ENCODE measurements around the gene PLD4.
A peak's percentile ranks its signal among the peaks of the same experiment; 100 is the strongest.

PLD4 gene

GRCh38 chr14:104927432-104927816 lies 2.7 kb downstream of the PLD4 start:
- no peak for DNase-seq (ENCODE audit: low read depth in 4 of 4, low spot score in 1 of 4)

DNA sequence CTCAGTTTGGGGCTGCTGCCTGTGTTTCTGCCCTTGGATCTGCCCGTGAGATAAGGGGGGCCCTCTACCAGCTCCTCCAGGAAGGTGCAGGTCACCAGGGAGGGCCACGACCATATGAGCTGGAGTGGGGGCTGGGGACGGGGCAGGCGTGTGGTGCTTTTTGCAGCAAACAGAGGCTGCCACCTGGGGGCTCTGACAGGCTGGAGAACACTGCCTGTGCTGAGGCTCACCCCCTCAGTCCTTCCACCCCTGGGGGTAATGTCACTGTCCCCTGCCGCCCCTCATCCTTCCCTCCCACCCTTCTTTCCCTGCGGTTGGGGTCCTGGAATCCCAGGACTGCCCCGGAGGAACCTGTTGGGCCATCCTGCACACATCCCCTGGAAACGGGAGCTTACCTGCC lies 3.2 kb downstream of the PLD4 start:
- no peak for DNase-seq (ENCODE audit: low read depth in 4 of 4, low spot score in 1 of 4)

DNA sequence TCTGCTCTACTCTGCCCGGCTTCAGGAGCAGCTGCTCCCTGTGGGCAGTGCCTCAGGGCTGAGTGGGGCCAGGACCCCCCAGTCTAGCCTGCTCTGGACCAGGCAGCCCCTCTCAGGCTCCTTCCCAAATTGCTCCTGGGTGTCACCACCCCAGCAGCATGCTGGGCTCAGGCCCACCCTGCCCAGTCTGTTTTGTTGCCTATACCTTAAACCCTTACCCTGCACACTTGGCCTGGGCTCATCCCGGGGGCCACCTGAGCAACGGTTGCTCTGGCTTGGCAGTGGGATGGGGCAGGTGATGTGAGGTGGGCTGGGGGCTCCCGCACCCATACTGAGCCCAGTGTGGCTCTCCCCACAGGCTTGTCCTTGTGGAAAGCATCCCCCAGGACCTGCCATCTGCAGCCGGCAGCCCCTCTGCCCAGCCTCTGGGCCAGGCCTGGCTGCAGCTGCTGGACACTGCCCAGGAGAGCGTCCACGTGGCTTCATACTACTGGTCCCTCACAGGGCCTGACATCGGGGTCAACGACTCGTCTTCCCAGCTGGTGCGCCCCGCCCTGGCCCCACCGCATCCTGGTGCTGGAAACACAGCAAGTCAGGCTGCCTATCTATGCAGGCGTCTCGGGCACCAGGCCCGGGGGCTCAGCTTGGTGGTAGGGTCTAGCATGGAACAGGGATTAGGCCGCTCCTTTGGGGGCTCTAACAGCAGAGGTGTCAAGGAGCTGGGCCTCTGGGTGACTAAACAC lies 3.9 kb downstream of the PLD4 start:
- DNase-seq (ENCODE audit: low read depth in 4 of 4, low spot score in 1 of 4), result no peak

- no peak for DNase-seq (ENCODE audit: low read depth in 4 of 4, low spot score in 1 of 4)
Measured at GRCh38 chr14:104929268-104930230, 4.9 kb downstream of the PLD4 start.

DNA sequence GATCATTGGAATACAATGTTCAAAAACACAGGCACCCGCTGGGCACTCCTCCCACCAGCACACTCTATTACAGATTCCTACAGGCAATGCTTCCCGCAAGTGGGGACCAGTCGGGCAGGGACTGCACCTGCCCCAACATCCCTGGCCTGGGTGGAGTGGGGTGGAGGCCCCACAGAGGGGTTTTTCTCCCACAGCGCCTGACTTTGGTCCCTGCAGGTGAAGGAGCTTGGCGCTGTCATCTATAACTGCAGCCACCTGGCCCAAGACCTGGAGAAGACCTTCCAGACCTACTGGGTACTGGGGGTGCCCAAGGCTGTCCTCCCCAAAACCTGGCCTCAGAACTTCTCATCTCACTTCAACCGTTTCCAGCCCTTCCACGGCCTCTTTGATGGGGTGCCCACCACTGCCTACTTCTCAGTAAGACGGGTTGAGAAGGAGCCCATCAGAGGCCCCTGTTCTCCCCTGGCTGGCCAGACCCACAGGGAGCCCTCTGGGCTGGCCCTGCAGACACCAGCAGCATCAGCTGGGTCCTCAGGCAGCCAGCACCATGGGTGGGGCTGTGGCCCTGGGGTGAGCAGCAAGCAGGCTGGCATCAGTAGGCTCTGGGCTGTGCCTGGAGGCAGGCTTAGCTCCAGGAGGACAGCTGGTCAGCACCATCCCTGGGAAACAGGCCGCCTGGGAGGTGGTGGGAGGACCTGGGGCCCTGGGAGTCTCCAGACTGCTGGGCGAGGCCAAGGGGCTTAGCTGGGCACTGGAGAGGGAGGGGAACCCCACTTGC lies 6.0 kb downstream of the PLD4 start:
- DNase-seq (ENCODE audit: low read depth in 4 of 4, low spot score in 1 of 4), result no peak

GRCh38 chr14:104931304-104931770 lies 6.7 kb downstream of the PLD4 start:
- no peak for DNase-seq (ENCODE audit: low read depth in 4 of 4, low spot score in 1 of 4)

- DNase-seq (ENCODE audit: low read depth in 4 of 4, low spot score in 1 of 4), result no peak
Measured at GRCh38 chr14:104931771-104932675, 7.3 kb downstream of the PLD4 start.

DNA sequence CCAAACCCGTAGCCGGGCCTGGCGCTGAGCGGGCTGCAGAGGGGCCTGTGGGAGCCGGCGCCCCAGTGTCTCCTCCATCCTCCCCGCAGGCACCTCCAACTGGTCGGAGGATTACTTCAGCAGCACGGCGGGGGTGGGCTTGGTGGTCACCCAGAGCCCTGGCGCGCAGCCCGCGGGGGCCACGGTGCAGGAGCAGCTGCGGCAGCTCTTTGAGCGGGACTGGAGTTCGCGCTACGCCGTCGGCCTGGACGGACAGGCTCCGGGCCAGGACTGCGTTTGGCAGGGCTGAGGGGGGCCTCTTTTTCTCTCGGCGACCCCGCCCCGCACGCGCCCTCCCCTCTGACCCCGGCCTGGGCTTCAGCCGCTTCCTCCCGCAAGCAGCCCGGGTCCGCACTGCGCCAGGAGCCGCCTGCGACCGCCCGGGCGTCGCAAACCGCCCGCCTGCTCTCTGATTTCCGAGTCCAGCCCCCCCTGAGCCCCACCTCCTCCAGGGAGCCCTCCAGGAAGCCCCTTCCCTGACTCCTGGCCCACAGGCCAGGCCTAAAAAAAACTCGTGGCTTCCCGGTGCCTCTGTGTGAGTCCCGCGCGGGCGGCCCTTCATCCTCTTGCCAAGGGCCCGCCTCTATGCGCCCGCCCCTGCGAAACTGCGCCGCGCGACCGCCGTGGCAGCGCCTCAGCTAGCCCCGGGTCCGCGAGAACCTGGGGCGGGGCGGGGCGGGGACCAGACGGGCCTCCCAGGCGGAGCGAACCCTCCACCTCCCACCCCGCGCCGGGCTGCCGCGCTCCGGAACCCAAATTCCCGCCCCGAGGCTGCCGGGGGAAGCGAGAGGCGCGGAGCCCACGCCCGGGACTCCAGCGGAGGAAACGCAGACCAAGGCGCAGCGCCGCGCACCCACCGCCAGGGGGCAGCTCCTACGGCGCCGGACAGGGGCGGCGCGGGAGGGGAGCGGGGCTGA lies 8.3 kb downstream of the PLD4 start:
- peak; percentile 76 to 89 (median 82) for DNase-seq (ENCODE audit: low read depth in 4 of 4, low spot score in 1 of 4)

DNA sequence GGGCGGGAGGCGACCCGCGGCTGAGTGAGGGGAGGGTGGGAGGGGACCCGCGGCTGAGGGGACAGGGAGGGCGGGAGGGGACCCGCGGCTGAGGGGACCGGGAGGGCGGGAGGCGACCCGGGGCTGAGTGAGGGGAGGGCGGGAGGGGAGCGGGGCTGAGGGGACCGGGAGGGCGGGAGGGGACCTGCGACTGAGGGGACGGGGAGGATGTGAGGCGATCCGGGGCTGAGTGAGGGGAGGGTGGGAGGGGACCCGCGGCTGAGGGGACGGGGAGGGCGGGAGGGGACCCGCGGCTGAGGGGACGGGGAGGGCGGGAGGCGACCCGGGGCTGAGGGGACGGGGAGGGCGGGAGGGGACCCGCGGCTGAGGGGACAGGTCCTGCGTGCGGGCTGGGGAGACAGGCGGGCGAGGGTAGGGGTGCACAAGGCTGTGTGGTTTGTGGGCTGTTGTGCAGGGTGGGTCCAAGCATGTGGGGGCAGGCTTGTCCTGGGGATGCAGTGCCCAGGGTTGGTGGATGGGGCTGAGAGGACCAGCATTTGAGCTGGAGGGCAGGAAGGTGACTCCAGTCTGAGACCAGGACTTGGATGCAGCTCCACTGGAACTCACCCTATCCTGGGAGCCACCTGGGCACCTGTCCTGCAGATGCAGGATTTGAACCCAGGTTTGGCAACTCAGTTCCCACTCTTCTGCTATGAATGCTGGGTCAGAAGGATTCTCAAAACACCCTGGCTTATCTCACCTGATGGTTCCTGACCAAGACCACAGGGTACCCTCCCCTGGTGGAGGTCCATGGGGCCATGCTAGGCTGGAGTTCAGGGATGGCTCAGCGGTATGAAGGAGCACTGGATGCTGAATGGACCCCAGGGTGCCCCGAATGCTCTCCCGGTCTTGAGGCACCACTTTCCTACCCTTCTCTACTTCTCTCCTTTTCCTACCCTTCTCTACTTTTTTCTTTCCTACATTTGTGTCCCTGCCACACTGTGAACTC lies 9.4 kb downstream of the PLD4 start:
- no peak for DNase-seq (ENCODE audit: low read depth in 4 of 4, low spot score in 1 of 4)

DNA sequence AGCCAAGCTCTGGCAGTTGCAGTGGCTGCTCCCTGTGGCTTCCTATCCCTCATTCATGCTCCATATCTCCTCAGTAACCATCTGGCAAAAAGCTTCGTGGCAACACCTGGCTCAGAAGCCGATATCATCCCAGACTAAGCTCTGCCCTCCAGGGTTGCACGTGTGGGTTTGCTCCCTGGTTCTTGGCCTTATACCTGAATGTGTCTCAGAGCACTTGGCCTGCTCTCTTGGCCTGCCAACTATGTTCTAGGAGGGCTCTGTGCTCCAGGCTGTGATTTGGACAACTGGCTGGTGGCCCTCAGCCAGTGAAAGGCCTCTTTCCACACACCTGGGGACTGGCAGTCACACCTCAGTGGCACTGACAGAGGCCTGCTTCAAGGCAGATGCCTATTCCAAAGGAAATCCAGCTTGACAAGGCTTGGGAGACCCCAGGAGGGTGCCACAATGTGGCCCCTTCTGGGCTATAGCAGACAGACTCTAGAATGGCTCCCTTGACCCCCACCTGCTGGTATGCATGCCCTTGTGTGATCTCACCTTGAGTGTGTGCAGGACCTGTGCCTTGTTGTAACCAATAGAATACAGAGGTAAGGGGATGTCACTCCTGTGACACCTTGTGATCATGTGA lies 10.5 kb downstream of the PLD4 start:
- no peak for DNase-seq (ENCODE audit: low read depth in 4 of 4, low spot score in 1 of 4)

- no peak for DNase-seq (ENCODE audit: low read depth in 4 of 4, low spot score in 1 of 4)
Measured at GRCh38 chr14:104935955-104936354, 11.3 kb downstream of the PLD4 start.

GRCh38 chr14:104936361-104937155 lies 11.9 kb downstream of the PLD4 start:
- DNase-seq (ENCODE audit: low read depth in 4 of 4, low spot score in 1 of 4), result no peak

DNA sequence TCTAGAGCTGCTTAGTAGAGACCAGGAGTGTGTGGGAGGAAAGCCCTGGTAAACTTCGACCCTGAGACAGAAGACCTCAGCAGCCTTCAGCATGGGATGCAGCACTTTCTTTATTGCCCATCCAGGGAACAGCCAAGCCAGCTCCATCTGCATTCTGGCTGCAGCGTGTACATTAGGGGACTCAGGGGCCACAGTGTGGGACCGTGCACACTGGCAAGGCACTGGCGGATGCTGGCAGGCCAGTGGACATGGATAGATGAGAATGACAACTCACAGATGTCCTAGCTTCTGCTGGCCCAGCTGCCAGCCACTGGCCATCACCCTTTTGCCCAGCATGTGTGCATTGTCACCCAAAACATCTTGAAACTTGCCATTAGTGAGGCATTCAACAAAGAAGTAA lies 12.5 kb downstream of the PLD4 start:
- DNase-seq (ENCODE audit: low read depth in 4 of 4, low spot score in 1 of 4), result no peak

GRCh38 chr14:104937694-104938365 lies 13.2 kb downstream of the PLD4 start:
- DNase-seq (ENCODE audit: low read depth in 4 of 4, low spot score in 1 of 4), result no peak

- DNase-seq (ENCODE audit: low read depth in 4 of 4, low spot score in 1 of 4), result no peak
Measured at GRCh38 chr14:104938436-104938835, 13.8 kb downstream of the PLD4 start.

- DNase-seq (ENCODE audit: low read depth in 4 of 4, low spot score in 1 of 4), result no peak
Measured at GRCh38 chr14:104938960-104939359, 14.3 kb downstream of the PLD4 start.

Data from stimulated activated CD4-positive, alpha-beta T cell treated with anti-CD3 and anti-CD28 coated beads, Interleukin-1b, Interleukin-23, amount 100 ng/mL, for 24 hours (primary cell).